Measurements from ENCODE around the gene LRRC4C.

Gene LRRC4C

GRCh38 chr11:41235668-41236067 is 223.8 kb downstream of the LRRC4C start:
- DNase-seq: no peak
- TF ChIP-seq GATA1 (IDR thresholded peaks at IDR 0.05; ENCODE audit: low read depth, low read length): no peak
- no peak for TF ChIP-seq POLR2A (IDR thresholded peaks at IDR 0.05; ENCODE audit: low read length)

DNA sequence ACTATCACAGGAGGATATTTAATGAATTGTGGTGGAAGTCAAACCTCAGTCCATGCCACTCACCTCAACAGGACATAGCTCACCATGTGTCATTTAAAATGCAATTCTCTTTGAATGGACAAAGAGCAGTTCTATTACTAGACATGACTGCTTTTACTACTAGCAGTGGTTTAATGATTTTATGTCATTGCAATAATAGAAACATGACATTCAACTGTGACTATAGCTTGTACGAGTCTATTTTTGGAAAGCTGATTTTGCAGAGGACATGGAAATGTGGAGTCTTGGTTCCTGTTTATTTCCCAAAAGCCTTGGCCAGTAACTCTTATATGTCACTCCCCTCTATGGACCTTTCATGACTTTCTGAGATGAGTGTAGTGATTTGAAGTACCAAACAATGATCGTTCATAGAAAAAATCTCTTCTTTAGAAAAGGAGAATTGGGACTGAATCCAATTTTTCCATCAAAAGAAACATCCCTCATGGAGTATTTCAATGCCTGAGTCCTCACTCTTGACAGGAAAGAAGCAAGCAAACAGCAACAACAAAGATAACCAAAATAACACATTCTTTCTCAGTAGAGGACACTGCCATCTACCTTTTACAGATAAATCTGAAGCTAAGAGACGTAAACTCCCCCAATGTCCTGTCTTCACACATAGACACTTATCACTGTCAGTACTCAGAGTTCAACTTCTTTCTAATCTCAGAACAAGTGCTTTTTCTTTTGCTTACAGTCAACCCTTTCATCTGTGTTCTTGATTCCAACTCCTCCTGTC is 233.4 kb downstream of the LRRC4C start:
- TF ChIP-seq GATA1 (IDR thresholded peaks at IDR 0.05; ENCODE audit: low read depth, low read length) (no peak), POLR2A (IDR thresholded peaks at IDR 0.05; ENCODE audit: low read length) (no peak)
- DNase-seq: no peak

GRCh38 chr11:41222236-41222635 is 237.2 kb downstream of the LRRC4C start:
- TF ChIP-seq GATA1 (IDR thresholded peaks at IDR 0.05; ENCODE audit: low read depth, low read length) (no peak), POLR2A (IDR thresholded peaks at IDR 0.05; ENCODE audit: low read length) (no peak)
- DNase-seq: no peak

GRCh38 chr11:41206388-41206787 is 253.1 kb downstream of the LRRC4C start:
- TF ChIP-seq POLR2A (IDR thresholded peaks at IDR 0.05; ENCODE audit: low read length) (no peak), GATA1 (IDR thresholded peaks at IDR 0.05; ENCODE audit: low read depth, low read length) (no peak)
- DNase-seq: no peak

GRCh38 chr11:41201156-41201555 is 258.3 kb downstream of the LRRC4C start:
- DNase-seq: peak; percentile 1 to 17
- TF ChIP-seq POLR2A (IDR thresholded peaks at IDR 0.05; ENCODE audit: low read length) (no peak), GATA1 (IDR thresholded peaks at IDR 0.05; ENCODE audit: low read depth, low read length) (no peak)

DNA sequence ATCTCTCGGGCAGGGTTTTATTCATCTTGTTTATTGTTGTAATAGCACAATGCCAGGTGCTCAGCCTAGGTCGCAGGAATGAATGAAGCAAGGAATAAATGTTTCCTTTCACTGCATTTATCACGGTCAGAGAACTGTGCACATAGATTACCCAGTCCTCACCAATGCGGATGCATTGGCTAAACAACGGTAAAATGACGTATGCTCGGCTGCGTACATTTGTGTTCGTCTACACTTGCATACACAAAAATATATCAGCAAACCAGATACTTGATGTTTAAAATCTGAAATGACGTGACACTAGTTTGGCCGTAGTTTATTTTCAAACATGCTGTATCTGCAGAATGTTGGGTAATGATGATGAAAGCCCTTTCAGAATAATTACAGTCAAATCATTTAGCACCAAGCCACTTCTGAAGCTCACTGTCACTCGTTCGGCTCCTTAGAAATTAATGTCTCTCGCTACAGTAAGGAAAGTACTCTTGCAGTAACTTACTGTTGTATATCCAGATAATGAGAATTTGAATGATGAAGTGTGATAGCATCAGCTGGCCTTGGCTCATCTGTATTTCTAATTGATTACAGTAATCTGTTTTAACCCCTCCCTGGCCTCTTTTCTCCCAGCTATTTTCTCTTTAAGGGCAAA is 268.9 kb downstream of the LRRC4C start:
- DNase-seq: no peak

DNA sequence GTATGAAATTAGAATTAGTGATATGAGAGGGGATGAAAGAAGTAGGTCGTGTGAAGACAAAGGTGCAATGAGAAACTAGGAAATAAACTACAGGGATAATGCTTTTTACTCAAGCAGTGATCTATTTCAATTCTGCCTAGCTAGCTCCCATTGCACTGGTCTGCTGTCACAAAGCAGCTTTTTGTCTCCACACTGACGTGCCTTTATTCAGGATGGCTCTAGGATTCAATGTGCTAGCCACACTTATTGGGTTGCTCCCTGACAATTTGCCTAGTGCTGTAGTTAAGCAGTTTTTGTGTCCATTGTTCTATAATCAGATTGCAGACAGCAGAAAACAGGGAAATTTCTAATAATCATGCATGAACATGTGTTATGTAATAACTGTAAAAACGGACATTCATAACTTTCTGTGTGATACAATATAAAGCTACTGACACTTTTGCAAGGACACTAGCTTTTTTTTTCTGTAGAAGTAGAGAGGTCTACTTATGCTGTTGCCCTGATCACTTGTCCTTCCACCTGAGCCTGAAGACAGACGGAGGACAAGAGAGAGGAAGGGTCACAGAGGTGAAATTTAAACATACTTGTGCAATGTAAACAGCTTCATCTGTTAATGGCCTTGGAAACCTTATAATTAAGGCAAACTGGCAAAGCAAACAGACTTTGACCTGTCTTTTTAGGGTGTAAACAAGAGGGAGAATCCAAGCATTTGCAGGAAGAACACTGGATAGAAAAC is 269.6 kb downstream of the LRRC4C start:
- no peak for DNase-seq
- TF ChIP-seq GATA1 (IDR thresholded peaks at IDR 0.05; ENCODE audit: low read depth, low read length) (no peak), POLR2A (IDR thresholded peaks at IDR 0.05; ENCODE audit: low read length) (no peak)

More for the DNA sequence above, 268.9 kb downstream of the LRRC4C start:
- TF ChIP-seq POLR2A (IDR thresholded peaks at IDR 0.05; ENCODE audit: low read length) (no peak), GATA1 (IDR thresholded peaks at IDR 0.05; ENCODE audit: low read depth, low read length) (no peak)

- no peak for DNase-seq
- no peak for TF ChIP-seq GATA1 (IDR thresholded peaks at IDR 0.05; ENCODE audit: low read depth, low read length)
- TF ChIP-seq POLR2A (IDR thresholded peaks at IDR 0.05; ENCODE audit: low read length): no peak
Observed at GRCh38 chr11:41177791-41178190, 281.7 kb downstream of the LRRC4C start.

GRCh38 chr11:41175304-41175972 is 284.0 kb downstream of the LRRC4C start:
- DNase-seq: no peak
- TF ChIP-seq GATA1 (IDR thresholded peaks at IDR 0.05; ENCODE audit: low read depth, low read length): no peak
- no peak for TF ChIP-seq POLR2A (IDR thresholded peaks at IDR 0.05; ENCODE audit: low read length)

GRCh38 chr11:41146326-41146725 is 313.1 kb downstream of the LRRC4C start:
- no peak for DNase-seq
- TF ChIP-seq GATA1 (IDR thresholded peaks at IDR 0.05; ENCODE audit: low read depth, low read length) (no peak), POLR2A (IDR thresholded peaks at IDR 0.05; ENCODE audit: low read length) (no peak)

DNA sequence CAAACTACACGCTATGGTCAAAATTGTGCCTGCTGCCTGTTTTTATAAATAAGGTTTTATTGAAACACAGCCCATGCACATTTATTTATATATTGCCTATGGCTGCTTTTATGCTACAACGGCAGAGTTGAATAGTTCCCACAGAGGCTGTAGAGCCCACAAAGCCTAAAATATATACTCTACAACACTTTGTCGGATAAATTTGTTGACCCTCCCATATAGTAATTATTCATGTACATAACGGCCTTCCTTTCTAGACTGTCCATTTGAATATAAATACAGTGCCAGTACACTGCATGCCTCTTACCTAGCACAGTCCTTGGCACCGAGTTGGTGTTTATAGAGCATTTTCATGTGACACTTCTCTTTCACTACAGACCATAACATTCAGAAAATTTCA is 314.0 kb downstream of the LRRC4C start:
- TF ChIP-seq POLR2A (IDR thresholded peaks at IDR 0.05; ENCODE audit: low read length) (no peak), GATA1 (IDR thresholded peaks at IDR 0.05; ENCODE audit: low read depth, low read length) (no peak)
- DNase-seq: no peak

- DNase-seq: no peak
- TF ChIP-seq GATA1 (IDR thresholded peaks at IDR 0.05; ENCODE audit: low read depth, low read length) (no peak), POLR2A (IDR thresholded peaks at IDR 0.05; ENCODE audit: low read length) (no peak)
Observed at GRCh38 chr11:41134971-41135370, 324.5 kb downstream of the LRRC4C start.

DNA sequence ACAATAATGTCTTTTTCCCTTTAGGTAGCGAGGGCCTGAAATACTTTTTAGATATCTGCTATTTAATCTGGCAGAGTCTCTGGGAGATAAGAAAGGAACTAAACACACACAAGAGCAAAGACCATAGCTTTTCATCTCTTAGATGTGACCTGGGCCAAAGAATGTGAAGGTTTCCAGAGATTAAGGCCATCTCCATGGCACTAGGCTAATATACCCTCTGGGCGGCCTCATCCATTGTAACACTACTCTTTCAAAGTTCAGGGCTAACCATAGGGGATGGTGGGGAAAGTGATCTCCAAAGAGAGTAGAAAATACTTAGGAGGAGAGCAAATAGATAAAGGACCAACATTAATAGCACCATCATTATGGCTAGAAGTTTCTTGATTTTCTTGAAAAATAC is 326.4 kb downstream of the LRRC4C start:
- TF ChIP-seq GATA1 (IDR thresholded peaks at IDR 0.05; ENCODE audit: low read depth, low read length) (no peak), POLR2A (IDR thresholded peaks at IDR 0.05; ENCODE audit: low read length) (no peak)
- DNase-seq: no peak

DNA sequence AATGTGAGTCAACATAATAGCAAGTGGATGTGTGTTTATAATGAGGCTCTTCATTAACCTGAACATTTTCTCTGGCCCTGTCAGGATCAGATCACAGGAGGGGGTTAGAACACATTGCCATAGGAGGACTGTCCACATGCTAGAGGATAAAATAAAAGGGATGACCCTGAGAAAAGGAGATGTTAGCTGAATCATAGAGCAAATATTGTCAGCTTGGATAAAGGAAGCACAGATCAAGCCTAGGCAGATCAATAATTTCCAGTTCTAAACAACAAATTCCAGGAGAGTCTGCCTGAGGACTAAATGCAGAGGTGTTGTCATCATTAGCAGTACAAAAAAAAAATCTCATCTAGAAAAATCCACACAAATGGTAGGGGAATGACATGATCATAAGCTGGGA is 337.9 kb downstream of the LRRC4C start:
- TF ChIP-seq GATA1 (IDR thresholded peaks at IDR 0.05; ENCODE audit: low read depth, low read length) (no peak), POLR2A (IDR thresholded peaks at IDR 0.05; ENCODE audit: low read length) (no peak)
- no peak for DNase-seq
